Peyer's patch (tissue), 4 donors: Measurements from ENCODE around the gene AUNIP. TPM values are rescaled to one million over a fixed set of nuclear protein-coding genes. Genes with fewer than 3 reads are reported as not detected.

Source experiments
- DNase-seq, 3 donors: peaks; one replicate each; pipeline ENCODE4 v3.0.0-alpha.2; 2017 to 2019
- H3K27ac ChIP-seq, 4 donors: fragments of 200-600 bp; sonication (generic); one replicate each; pipeline ENCODE4 v1.5.1; 2016 to 2019
- H3K27me3 ChIP-seq, 2 donors: fragments of 200-600 bp; sonication (generic); one replicate each; pipeline ENCODE4 v1.5.1; 2019
- H3K36me3 ChIP-seq, 3 donors: fragments of 200-600 bp; sonication (generic); one replicate each; pipeline ENCODE4 v1.5.1; 2016 to 2019
- H3K4me1 ChIP-seq, 4 donors: fragments of 200-600 bp; sonication (generic); one replicate each; pipeline ENCODE4 v1.5.1; 2016 to 2019
- H3K4me3 ChIP-seq, 4 donors: fragments of 200-600 bp; sonication (generic); 1 replicate in 3 of 4; 2 replicates in 1 of 4; pipeline ENCODE4 v1.5.1; 2016 to 2019; ENCODE audit warnings: mild to moderate bottlenecking in 1 of 4
- H3K9me3 ChIP-seq, 4 donors: fragments of 200-600 bp; sonication (generic); one replicate each; pipeline ENCODE4 v1.5.1; 2016 to 2019; ENCODE audit warnings: mild to moderate bottlenecking in 1 of 4
- CTCF ChIP-seq, 6 experiments: fragments of 450-650 bp in 4 of 6; fragments of 200-600 bp in 2 of 6; sonication (generic) in 1 of 6; IDR thresholded peaks; one replicate each; pipeline ENCODE4 v1.5.1; 2017 to 2019; ENCODE audit warnings: antibody characterized with exemption in 6 of 6, mild to moderate bottlenecking in 3 of 6, moderate library complexity in 1 of 6
- POLR2A ChIP-seq, 2 donors: fragments of 450-650 bp; IDR thresholded peaks; one replicate each; pipeline ENCODE4 v1.5.1; 2017; ENCODE audit warnings: antibody characterized with exemption in 2 of 2, mild to moderate bottlenecking in 2 of 2, moderate library complexity in 2 of 2
- total RNA-seq, 4 donors: library from RNA; depleted of rRNA; stranded (reverse); fragments of >200 nt; gene quantifications; one replicate each; pipeline ENCODE4 v1.1.0, GENCODE V29; 2016

Gene AUNIP
- total RNA-seq, 4 donors from 2014 or later: 0.95 to 1.6 TPM; not detected in 2

GRCh38 chr1:25799352-25799934 lies 59.8 kb downstream of the AUNIP start:
- no peaks in the 10 kb centered on the region for H3K9me3 ChIP-seq
- H3K4me3 ChIP-seq: peak overlapping the region; percentile 42 to 74 (median 60)
- no peaks in the 10 kb centered on the region for H3K27me3 ChIP-seq
- H3K36me3 ChIP-seq: no peaks in the 10 kb centered on the region
- H3K4me1 ChIP-seq: peaks cover 0 to 22% (median 12%) of the 10 kb centered on the region in 4 donors
- TF ChIP-seq POLR2A (IDR thresholded peaks at IDR 0.05) (no peak), CTCF (IDR thresholded peaks at IDR 0.05) (no peak)
- H3K27ac ChIP-seq: peak overlapping the region; percentile 54 to 75 (median 74)
- DNase-seq: no peak

DNA sequence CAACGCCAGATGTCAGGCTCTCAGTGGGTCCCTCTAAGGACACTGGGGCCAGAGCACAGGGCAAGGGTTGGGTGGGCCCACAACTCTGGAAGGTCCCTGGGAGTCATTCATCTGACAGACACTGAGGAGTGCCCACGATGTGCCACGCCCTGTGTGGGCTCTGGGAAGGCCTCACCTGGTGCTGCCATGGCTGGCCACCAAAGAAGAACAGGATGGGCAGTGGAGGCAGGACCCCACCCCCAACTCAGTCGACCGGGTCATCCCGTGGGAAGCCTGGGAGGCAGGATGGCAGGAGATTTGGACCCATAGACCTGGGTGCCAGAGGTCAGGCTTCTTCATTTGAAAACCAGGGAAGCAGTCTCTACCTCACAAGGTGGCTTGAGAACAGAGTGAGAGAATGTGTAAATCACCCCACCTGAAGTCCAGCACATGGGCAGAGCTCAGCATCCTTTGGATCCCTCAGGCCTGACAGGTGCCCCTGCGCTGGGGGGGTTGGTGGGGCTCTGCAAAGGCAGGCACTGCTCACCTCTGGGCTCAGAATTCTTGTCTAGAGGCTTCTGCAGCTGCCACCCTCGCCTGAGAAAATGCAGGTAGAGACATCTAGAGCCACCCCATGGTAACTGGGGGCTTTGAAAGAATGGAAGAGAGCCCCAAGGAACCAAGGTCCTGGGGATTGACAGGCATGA lies 60.4 kb downstream of the AUNIP start:
- Histone ChIP-seq H3K4me3 (no peak overlapping the region), H3K4me1 (peaks cover 0 to 22% (median 12%) of the 10 kb centered on the region in 4 donors), H3K36me3 (no peaks in the 10 kb centered on the region), H3K27ac (peak overlapping the region in 2 of 4 donors; percentile 74 to 75), H3K27me3 (no peaks in the 10 kb centered on the region), H3K9me3 (no peaks in the 10 kb centered on the region)
- DNase-seq: no peak
- TF ChIP-seq POLR2A (IDR thresholded peaks at IDR 0.05): no peak
- no peak for TF ChIP-seq CTCF (IDR thresholded peaks at IDR 0.05)

- DNase-seq: peak in 1 of 3 donors; percentile 57
- Histone ChIP-seq H3K4me1 (peaks cover 0 to 19% (median 11%) of the 10 kb centered on the region in 4 donors), H3K9me3 (no peaks in the 10 kb centered on the region), H3K4me3 (no peak overlapping the region), H3K27ac (no peak overlapping the region), H3K36me3 (no peaks in the 10 kb centered on the region), H3K27me3 (no peaks in the 10 kb centered on the region)
- peak in 4 of 6 experiments; percentile 27 to 48 (median 42) for TF ChIP-seq CTCF (IDR thresholded peaks at IDR 0.05)
- TF ChIP-seq POLR2A (IDR thresholded peaks at IDR 0.05): no peak
Observed at GRCh38 chr1:25797939-25798338, 61.3 kb downstream of the AUNIP start.

DNA sequence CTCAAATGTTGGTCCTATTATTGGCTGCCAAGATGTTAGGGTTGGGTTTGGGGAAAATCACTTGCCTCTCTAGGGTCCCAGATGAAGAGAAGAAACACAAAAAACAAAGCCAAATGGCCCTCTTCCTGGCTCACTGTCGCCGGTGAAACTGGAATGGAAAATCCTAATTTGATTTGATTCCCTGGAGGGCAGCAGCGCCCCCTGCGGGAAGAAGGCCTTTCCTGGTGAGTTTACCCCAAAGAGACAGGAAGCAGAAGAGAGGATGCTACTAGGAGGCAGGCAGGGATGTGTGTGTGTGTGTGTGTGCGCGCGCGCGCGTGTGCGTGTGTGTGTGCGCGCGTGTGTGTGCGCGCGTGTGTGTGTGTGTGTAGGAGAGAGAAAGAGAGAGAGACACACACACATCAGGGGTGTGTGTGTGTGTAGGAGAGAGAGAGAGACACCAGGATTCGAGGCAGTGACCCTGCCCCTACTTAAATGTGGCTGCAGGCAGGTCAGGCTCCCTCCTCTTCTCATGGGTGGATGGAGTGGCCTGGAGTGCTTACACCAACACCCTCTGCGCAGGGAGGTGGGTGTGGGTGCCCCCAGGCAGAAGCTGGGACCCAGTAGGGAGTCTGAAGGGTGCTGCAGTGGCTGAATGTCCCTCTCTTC lies 62.3 kb downstream of the AUNIP start:
- H3K27me3 ChIP-seq: no peaks in the 10 kb centered on the region
- peak; percentile 63 to 85 (median 80) for TF ChIP-seq CTCF (IDR thresholded peaks at IDR 0.05)
- TF ChIP-seq POLR2A (IDR thresholded peaks at IDR 0.05): no peak
- no peak overlapping the region for H3K4me3 ChIP-seq
- peak overlapping the region in 1 of 4 donors; percentile 8 for H3K27ac ChIP-seq
- no peaks in the 10 kb centered on the region for H3K36me3 ChIP-seq
- peak; percentile 85 to 93 (median 86) for DNase-seq
- H3K4me1 ChIP-seq: peaks cover 0 to 17% (median 7%) of the 10 kb centered on the region in 4 donors
- no peaks in the 10 kb centered on the region for H3K9me3 ChIP-seq

- Histone ChIP-seq H3K36me3 (no peaks in the 10 kb centered on the region), H3K4me3 (no peak overlapping the region), H3K9me3 (no peaks in the 10 kb centered on the region), H3K4me1 (peaks cover 0 to 17% (median 7%) of the 10 kb centered on the region in 4 donors), H3K27me3 (no peaks in the 10 kb centered on the region), H3K27ac (peak overlapping the region in 1 of 4 donors; percentile 8)
- DNase-seq: peak in 2 of 3 donors; percentile 37 to 48
- no peak for TF ChIP-seq CTCF (IDR thresholded peaks at IDR 0.05)
- TF ChIP-seq POLR2A (IDR thresholded peaks at IDR 0.05): no peak
Observed at GRCh38 chr1:25795946-25796810, 63.1 kb downstream of the AUNIP start.
